Large intestine (tissue), 3 donors: ENCODE data around the gene QPRT. TPM values are rescaled to one million over a fixed set of nuclear protein-coding genes. Genes with fewer than 3 reads are reported as not detected.
"Not testable (repeated sequence)": the region's sequence is repeated elsewhere in the genome, so short reads cannot be mapped to it uniquely, and the experiment has no call there.

Experiments used
- DNase-seq, 2 donors: peaks; one replicate each; pipeline versions ENCODE4 v3.0.0 to v3.0.0-alpha.2; 2013
- H3K27ac ChIP-seq: one replicate; pipeline ENCODE4 v1.5.1; 2013; ENCODE audit warnings: low read length
- H3K27me3 ChIP-seq: 2 replicates; pipeline ENCODE4 v1.6.1; 2013; ENCODE audit warnings: low read length; ENCODE audit not compliant: control insufficient read depth, insufficient read depth
- H3K36me3 ChIP-seq: 2 replicates; pipeline ENCODE4 v1.6.1; 2013; ENCODE audit warnings: low read length; ENCODE audit not compliant: control insufficient read depth, insufficient read depth
- H3K4me1 ChIP-seq: one replicate; pipeline ENCODE4 v1.6.1; 2013; ENCODE audit warnings: low read length; ENCODE audit not compliant: control insufficient read depth, insufficient read depth
- H3K4me3 ChIP-seq: one replicate; pipeline ENCODE4 v1.5.1; 2013; ENCODE audit warnings: low read length
- H3K9me3 ChIP-seq: one replicate; pipeline ENCODE4 v1.6.1; 2013; ENCODE audit warnings: mild to moderate bottlenecking, low read depth, low read length, moderate library complexity; ENCODE audit not compliant: control insufficient read depth
- WGBS: methylation state at CpG from one replicate; pipeline ENCODE4 v1.1.5; 2013; ENCODE audit warnings: low lambda C conversion rate; ENCODE audit not compliant: insufficient coverage; 5-methylcytosine and 5-hydroxymethylcytosine counted together
- polyA plus RNA-seq: library from polyadenylated mRNA; unstranded; fragments of 120-200 nt; gene quantifications from one replicate; pipeline ENCODE4 v1.2.1, GENCODE V29; 2013

The QPRT gene
- polyA plus RNA-seq, 1 donor: 220 TPM

DNA sequence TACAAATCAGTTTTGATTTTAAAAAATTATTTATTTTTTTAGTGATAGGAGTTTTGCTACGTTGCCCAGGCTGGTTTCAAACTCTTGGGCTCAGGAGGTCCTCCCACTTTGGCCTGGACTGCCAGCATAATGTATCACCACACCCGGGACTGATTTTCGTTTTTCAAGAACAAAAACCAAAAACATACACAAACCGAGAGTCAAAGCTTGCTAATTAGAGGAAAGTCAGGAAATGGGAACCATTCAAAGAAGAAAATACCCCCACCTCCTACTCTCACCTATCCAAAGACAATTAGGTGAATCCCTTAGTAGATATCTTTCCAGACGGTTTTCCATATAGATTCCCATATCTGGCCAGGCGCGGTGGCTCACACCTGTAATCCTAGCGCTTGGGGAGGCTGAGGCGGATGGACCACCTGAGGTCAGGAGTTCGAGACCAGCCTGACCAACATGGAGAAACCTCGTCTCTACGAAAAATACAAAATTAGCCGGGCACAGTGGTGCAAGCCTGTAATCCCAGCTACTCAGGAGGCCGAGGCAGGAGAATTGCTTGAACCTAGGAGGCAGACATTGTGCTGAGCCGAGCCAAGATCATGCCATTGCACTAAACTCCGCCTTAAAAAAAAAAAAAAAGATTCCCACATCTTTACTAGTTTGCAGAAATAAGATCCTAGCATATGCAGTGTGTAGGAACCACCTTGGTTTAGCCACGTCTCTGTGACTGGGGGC lies 16.8 kb upstream of the QPRT start:
- WGBS: 90% methylated on average over 5 of the region's 17 CpGs
- no peak overlapping the region for H3K27ac ChIP-seq
- no peak for DNase-seq

DNA sequence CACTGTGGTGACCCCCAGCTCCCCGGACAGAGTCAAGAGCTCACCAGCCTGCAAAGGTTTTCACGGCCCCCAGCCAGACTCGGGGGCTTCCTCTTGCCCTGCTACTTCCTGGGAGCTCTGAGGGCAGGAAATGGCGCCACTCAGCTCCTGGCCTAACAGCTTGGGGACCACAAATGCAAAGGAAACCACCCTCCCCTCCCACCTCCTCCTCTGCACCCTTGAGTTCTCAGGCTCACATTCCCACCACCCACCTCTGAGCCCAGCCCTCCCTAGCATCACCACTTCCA lies 16.3 kb upstream of the QPRT start:
- Histone ChIP-seq H3K27me3 (no peaks in the 10 kb centered on the region), H3K4me1 (peaks cover 14% of the 10 kb centered on the region), H3K36me3 (no peaks in the 10 kb centered on the region), H3K4me3 (no peak overlapping the region), H3K27ac (no peak overlapping the region), H3K9me3 (no peaks in the 10 kb centered on the region)
- WGBS: no CpG with 5 or more reads among the region's 4 CpGs
- no peak for DNase-seq

More for the DNA sequence above, 16.8 kb upstream of the QPRT start:
- Histone ChIP-seq H3K36me3 (no peaks in the 10 kb centered on the region), H3K9me3 (no peaks in the 10 kb centered on the region), H3K4me3 (no peak overlapping the region), H3K4me1 (peaks cover 14% of the 10 kb centered on the region), H3K27me3 (no peaks in the 10 kb centered on the region)

DNA sequence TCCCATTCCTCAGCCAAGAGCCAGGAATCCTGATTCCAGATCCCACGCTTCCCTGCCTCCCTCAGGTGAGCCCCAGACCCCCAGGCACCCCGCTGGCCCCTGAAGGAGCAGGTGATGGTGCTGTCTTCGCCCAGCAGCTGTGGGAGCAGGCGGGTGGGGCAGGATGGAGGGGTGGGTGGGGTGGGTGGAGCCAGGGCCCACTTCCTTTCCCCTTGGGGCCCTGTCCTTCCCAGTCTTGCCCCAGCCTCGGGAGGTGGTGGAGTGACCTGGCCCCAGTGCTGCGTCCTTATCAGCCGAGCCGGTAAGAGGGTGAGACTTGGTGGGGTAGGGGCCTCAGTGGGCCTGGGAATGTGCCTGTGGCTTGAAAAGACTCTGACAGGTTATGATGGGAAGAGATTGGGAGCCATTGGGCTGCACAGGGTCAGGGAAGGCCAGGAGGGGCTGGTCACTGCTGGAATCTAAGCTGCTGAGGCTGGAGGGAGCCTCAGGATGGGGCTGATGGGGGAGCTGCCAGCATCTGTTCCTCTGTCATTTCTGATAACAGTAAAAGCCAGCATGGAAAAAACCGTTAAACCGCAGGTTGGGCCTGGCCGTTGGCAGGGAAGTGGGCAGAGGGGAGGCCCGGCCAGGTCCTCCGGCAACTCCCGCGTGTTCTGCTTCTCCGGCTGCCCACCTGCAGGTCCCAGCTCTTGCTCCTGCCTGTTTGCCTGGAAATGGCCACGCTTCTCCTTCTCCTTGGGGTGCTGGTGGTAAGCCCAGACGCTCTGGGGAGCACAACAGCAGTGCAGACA lies 15.8 kb upstream of the QPRT start, which contains the start of gene SPN:
TSS of gene SPN (plus strand) at position 232 of the 791 bp plus-strand sequence. CDS start at position 714, 482 bp downstream.
- Histone ChIP-seq H3K36me3 (no peaks in the 10 kb centered on the region), H3K27me3 (no peaks in the 10 kb centered on the region), H3K9me3 (no peaks in the 10 kb centered on the region), H3K27ac (no peak within 1 kb of the TSS), H3K4me1 (peaks cover 14% of the 10 kb centered on the region), H3K4me3 (peak within 1 kb of the TSS; percentile 0)
- no peak for DNase-seq
- no CpG with 5 or more reads among the region's 18 CpGs for WGBS

DNA sequence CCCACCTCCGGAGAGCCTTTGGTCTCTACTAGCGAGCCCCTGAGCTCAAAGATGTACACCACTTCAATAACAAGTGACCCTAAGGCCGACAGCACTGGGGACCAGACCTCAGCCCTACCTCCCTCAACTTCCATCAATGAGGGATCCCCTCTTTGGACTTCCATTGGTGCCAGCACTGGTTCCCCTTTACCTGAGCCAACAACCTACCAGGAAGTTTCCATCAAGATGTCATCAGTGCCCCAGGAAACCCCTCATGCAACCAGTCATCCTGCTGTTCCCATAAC lies 15.2 kb upstream of the QPRT start:
- no peaks in the 10 kb centered on the region for H3K36me3 ChIP-seq
- no peaks in the 10 kb centered on the region for H3K9me3 ChIP-seq
- H3K4me3 ChIP-seq: peak overlapping the region; percentile 0
- no CpG with 5 or more reads among the region's 3 CpGs for WGBS
- H3K4me1 ChIP-seq: peaks cover 14% of the 10 kb centered on the region
- no peaks in the 10 kb centered on the region for H3K27me3 ChIP-seq
- no peak for DNase-seq
- H3K27ac ChIP-seq: no peak overlapping the region

DNA sequence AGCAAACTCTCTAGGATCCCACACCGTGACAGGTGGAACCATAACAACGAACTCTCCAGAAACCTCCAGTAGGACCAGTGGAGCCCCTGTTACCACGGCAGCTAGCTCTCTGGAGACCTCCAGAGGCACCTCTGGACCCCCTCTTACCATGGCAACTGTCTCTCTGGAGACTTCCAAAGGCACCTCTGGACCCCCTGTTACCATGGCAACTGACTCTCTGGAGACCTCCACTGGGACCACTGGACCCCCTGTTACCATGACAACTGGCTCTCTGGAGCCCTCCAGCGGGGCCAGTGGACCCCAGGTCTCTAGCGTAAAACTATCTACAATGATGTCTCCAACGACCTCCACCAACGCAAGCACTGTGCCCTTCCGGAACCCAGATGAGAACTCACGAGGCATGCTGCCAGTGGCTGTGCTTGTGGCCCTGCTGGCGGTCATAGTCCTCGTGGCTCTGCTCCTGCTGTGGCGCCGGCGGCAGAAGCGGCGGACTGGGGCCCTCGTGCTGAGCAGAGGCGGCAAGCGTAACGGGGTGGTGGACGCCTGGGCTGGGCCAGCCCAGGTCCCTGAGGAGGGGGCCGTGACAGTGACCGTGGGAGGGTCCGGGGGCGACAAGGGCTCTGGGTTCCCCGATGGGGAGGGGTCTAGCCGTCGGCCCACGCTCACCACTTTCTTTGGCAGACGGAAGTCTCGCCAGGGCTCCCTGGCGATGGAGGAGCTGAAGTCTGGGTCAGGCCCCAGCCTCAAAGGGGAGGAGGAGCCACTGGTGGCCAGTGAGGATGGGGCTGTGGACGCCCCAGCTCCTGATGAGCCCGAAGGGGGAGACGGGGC lies 14.7 kb upstream of the QPRT start:
- Histone ChIP-seq H3K36me3 (no peaks in the 10 kb centered on the region), H3K27ac (no peak overlapping the region), H3K4me3 (no peak overlapping the region), H3K9me3 (no peaks in the 10 kb centered on the region), H3K4me1 (peaks cover 14% of the 10 kb centered on the region), H3K27me3 (no peaks in the 10 kb centered on the region)
- WGBS: no CpG with 5 or more reads among the region's 35 CpGs
- no peak for DNase-seq

DNA sequence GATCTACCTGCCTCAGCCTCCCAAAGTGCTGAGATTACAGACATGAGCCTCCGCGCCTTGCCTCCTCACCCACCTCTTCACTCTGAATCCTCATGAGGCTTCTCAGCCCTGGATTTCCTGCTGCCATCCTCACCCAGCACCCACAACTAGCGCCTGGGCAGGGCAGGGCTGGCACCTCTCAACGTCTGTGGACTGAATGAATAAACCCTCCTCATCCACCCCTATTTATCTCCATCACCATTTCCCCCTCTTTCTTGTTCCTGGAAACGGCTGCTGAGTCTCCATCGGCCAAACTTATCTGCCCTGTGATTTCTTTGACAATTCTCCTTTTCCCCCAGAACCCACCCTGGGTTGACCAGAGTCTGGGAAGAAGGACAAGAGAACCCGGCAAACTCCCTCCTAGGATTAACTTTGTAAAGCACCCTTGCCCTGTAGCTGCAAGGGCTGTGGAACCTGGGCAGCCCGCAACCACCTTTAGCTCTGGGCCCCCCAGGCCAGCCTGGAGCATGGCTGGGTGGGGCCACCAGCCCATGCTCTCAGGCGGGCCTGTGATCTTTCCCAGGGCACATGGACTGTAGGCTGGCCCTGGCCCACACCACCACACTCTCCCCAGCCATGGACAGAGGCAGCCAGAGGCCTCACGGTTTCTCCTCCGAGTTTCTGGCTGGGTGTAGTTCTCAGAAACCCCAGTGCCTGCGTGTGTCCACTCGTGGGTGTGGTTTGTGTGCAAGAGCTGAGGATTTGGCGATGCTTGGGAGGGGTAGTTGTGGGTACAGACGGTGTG lies 13.5 kb upstream of the QPRT start:
- H3K4me3 ChIP-seq: no peak overlapping the region
- H3K27ac ChIP-seq: no peak overlapping the region
- no peaks in the 10 kb centered on the region for H3K9me3 ChIP-seq
- H3K4me1 ChIP-seq: peaks cover 14% of the 10 kb centered on the region
- no peaks in the 10 kb centered on the region for H3K27me3 ChIP-seq
- no peak for DNase-seq
- WGBS: no CpG with 5 or more reads among the region's 15 CpGs
- H3K36me3 ChIP-seq: no peaks in the 10 kb centered on the region

DNA sequence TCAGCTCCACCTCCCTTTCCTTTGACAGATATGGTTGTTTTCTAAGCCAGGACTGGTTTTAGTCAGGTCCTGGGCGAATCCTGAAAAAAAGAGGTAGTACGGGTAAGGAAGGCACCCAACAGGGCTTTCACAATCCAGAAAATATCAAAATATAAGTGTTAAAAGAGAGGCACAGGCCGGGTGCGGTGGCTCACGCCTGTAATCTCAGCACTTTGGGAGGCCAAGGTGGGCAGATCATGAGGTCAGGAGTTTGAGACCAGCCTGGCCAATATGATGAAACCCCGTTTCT lies 11.7 kb upstream of the QPRT start:
- no CpG with 5 or more reads among the region's 6 CpGs for WGBS
- not testable (repeated sequence) for H3K9me3 ChIP-seq, DNase-seq, H3K27me3 ChIP-seq, H3K4me3 ChIP-seq, H3K27ac ChIP-seq, H3K36me3 ChIP-seq
- H3K4me1 ChIP-seq: peaks cover 14% of the 10 kb centered on the region

DNA sequence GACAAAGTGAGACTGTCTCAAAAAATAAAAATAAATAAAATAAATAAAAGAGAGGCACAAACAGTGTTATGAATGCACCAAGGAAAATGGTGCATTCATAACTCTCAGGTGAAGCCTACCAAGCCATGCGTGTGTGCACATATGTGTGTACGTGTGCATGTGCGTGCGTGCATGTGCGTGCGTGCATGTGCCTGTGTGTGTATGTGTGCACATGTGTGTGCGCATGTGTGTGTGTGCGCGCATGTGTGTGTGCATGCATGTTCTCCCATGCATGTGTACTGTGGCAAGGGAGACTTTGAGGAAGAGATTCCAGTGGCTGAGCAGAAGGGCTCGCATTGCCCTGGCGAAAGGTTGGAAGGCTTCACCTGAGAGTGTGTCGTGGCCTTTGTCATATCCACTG lies 11.2 kb upstream of the QPRT start:
- Histone ChIP-seq H3K27ac (no peak overlapping the region), H3K4me1 (peaks cover 14% of the 10 kb centered on the region)

DNA sequence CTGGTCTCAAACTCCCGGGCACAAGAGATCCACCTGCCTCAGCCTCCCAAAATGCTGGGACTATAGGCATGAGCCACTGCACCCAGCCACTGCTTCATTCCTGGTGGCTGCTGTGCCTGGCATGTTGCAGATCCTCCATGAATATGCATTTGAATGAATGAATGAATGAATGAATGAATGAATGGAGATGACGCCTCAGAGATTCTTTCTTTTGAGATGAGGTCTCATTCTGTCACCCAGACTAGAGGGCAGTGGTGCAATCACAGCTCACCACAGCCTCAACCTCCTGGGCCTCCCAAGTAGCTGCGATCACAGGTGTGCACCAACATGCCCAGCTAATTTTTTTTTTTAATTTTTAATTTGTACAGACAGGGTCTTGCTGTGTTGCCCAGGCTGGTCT lies 10.7 kb upstream of the QPRT start:
- no peak overlapping the region for H3K4me3 ChIP-seq
- peaks cover 14% of the 10 kb centered on the region for H3K4me1 ChIP-seq
- no CpG with 5 or more reads among the region's 3 CpGs for WGBS
- H3K27me3 ChIP-seq: no peaks in the 10 kb centered on the region
- no peak for DNase-seq
- H3K9me3 ChIP-seq: no peaks in the 10 kb centered on the region
- H3K36me3 ChIP-seq: no peaks in the 10 kb centered on the region
- H3K27ac ChIP-seq: no peak overlapping the region

More for the DNA sequence above, 11.2 kb upstream of the QPRT start:
- no peak overlapping the region for H3K4me3 ChIP-seq
- no peaks in the 10 kb centered on the region for H3K9me3 ChIP-seq
- H3K36me3 ChIP-seq: no peaks in the 10 kb centered on the region
- WGBS: no CpG with 5 or more reads among the region's 12 CpGs
- no peak for DNase-seq
- H3K27me3 ChIP-seq: no peaks in the 10 kb centered on the region

DNA sequence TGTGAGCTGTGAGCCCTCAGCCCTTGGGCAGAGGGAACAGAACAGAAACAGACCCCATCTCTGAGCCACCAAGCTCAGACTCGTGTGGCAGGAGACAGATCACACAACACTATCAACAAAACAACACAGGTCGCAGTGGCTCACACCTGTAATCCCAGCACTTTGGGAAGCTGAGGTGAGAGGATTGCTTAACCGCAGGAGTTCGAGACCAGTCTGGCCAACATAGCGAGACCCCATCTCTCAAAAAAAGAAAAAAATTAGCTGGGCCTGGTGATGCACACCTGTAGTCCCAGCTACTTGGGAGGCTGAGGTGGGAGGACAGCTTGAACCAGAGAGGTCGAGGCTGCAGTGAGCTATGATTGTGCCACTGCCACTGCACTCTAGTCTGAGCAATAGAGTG lies 5.5 kb upstream of the QPRT start:
- Histone ChIP-seq H3K4me1 (peaks cover 4% of the 10 kb centered on the region), H3K27ac (no peak overlapping the region), H3K4me3 (no peak overlapping the region), H3K27me3 (no peaks in the 10 kb centered on the region), H3K9me3 (no peaks in the 10 kb centered on the region), H3K36me3 (no peaks in the 10 kb centered on the region)
- no peak for DNase-seq
- WGBS: no CpG with 5 or more reads among the region's 6 CpGs
